Brain microvascular endothelial cell (primary cell): ENCODE data around the gene AVP.

Source experiments
- DNase-seq: peaks from one replicate; pipeline ENCODE4 v3.0.0-alpha.2; 2020
- H3K27ac ChIP-seq: fragments of 250-450 bp; sonication (Bioruptor Pico); 2 replicates; pipeline ENCODE4 v1.5.1; 2020; ENCODE audit warnings: mild to moderate bottlenecking, moderate library complexity
- H3K27me3 ChIP-seq: fragments of 250-450 bp; sonication (Bioruptor Pico); replicated peaks from 2 replicates; pipeline ENCODE4 v1.5.1; 2020; ENCODE audit warnings: mild to moderate bottlenecking
- H3K36me3 ChIP-seq: fragments of 250-450 bp; sonication (Bioruptor Pico); replicated peaks from 2 replicates; pipeline ENCODE4 v1.5.1; 2020; ENCODE audit warnings: mild to moderate bottlenecking
- H3K4me3 ChIP-seq: 2 replicates; pipeline ENCODE4 v1.5.1; 2011; ENCODE audit warnings: low read depth, mild to moderate bottlenecking, control low read depth, low read length, moderate library complexity
- in situ Hi-C: cut with HindIII; loops from 2 replicates; pipeline ENCODE4 v1.10.0; 2017; ENCODE audit warnings: low sequenced_read_pairs, low pct_ligation_motif_present
- TF ChIP-seq, protein P1 (sequence below): IDR thresholded peaks from 2 replicates; pipeline ENCODE4 v1.5.1; 2011; ENCODE audit warnings: low read depth, mild to moderate bottlenecking, moderate library complexity, low read length, control low read depth, inconsistent platforms; ENCODE audit errors: missing control alignments

Gene AVP

DNA sequence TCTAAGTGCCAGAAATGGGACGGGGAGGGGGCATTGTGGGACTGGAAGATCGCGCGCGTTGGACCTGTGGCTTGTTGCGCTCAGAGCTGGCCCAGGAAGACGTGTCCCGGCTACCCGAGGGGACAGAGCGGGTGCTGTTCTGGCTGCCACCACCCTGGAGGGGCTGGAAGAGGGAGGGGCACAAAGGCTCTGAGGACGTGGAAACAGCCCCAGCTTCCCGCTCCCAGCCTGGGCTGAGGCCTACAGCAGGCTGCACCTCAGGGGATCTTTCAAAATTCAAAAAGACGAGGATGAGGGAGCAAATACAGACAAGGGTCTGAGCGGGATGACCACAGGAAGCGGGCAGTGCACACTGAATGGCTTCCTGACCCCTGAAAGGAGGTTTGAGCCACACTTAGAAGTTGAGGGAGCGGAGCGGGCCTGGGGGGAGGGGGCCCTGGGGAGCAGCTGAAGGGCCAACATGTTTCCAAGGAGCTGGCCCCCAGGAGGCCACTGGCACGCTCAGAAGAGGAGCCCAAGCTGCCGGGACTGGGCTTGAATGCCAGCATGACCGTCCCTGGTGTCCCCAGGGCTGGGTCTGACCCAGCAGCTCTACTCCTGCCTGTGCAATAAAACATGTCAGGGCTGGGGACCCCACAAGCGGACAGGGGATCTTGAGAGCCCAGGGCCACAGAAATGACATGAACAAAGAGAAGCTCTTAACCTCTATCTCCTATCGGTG is 11.8 kb downstream of the AVP start:
- Histone ChIP-seq H3K36me3 (no peaks in the 10 kb centered on the region), H3K4me3 (no peak overlapping the region), H3K27me3 (peaks cover 7% of the 10 kb centered on the region), H3K27ac (no peak overlapping the region)
- DNase-seq: no peak
- TF ChIP-seq, protein P1, sequence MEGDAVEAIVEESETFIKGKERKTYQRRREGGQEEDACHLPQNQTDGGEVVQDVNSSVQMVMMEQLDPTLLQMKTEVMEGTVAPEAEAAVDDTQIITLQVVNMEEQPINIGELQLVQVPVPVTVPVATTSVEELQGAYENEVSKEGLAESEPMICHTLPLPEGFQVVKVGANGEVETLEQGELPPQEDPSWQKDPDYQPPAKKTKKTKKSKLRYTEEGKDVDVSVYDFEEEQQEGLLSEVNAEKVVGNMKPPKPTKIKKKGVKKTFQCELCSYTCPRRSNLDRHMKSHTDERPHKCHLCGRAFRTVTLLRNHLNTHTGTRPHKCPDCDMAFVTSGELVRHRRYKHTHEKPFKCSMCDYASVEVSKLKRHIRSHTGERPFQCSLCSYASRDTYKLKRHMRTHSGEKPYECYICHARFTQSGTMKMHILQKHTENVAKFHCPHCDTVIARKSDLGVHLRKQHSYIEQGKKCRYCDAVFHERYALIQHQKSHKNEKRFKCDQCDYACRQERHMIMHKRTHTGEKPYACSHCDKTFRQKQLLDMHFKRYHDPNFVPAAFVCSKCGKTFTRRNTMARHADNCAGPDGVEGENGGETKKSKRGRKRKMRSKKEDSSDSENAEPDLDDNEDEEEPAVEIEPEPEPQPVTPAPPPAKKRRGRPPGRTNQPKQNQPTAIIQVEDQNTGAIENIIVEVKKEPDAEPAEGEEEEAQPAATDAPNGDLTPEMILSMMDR: no peak
- in situ Hi-C loops: no loop called here

DNA sequence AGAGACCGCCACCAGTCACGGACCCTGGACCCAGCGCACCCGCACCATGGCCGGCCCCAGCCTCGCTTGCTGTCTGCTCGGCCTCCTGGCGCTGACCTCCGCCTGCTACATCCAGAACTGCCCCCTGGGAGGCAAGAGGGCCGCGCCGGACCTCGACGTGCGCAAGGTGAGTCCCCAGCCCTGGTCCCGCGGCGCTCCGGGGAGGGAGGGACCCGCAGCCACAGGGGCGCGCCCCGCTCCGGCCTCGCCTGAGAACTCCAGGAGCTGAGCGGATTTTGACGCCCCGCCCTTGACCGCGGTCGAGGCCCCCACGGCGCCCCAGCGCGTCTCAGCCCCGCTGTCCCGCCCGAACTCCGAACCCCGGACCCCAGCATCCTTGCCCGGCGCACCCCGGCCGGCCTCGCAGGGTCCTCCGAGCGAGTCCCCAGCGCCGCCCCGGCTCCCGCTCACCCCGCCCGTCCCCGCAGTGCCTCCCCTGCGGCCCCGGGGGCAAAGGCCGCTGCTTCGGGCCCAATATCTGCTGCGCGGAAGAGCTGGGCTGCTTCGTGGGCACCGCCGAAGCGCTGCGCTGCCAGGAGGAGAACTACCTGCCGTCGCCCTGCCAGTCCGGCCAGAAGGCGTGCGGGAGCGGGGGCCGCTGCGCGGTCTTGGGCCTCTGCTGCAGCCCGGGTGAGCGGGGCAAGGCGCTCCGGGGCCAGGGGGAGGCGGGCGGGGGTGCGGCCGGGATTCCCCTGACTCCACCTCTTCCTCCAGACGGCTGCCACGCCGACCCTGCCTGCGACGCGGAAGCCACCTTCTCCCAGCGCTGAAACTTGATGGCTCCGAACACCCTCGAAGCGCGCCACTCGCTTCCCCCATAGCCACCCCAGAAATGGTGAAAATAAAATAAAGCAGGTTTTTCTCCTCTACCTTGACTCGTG is 12.7 kb downstream of the AVP start, which contains the start of gene OXT:
Gene OXT (plus strand): TSS at position 11 of the 920 bp plus-strand sequence. CDS start 36 bp downstream, at position 47.
- Histone ChIP-seq H3K27ac (no peak within 1 kb of the TSS), H3K27me3 (peaks cover 7% of the 10 kb centered on the region), H3K4me3 (peak within 1 kb of the TSS; percentile 37), H3K36me3 (no peaks in the 10 kb centered on the region)
- DNase-seq: no peak
- in situ Hi-C loops: no loop called here
- TF ChIP-seq, protein P1: no peak

- H3K27me3 ChIP-seq: peaks cover 7% of the 10 kb centered on the region
- no peak for DNase-seq
- TF ChIP-seq, protein P1: no peak
- peak overlapping the region; percentile 37 for H3K4me3 ChIP-seq
- in situ Hi-C loops: no loop called here
- H3K27ac ChIP-seq: no peak overlapping the region
- H3K36me3 ChIP-seq: no peaks in the 10 kb centered on the region
Measured at GRCh38 chr20:3071266-3071609, 13.3 kb downstream of the AVP start.

- Histone ChIP-seq H3K27ac (no peak overlapping the region), H3K36me3 (no peaks in the 10 kb centered on the region), H3K27me3 (peaks cover 7% of the 10 kb centered on the region), H3K4me3 (no peak overlapping the region)
- in situ Hi-C loops: no loop called here
- DNase-seq: no peak
- TF ChIP-seq, protein P1: no peak
Measured at GRCh38 chr20:3070725-3071124, 13.8 kb downstream of the AVP start.

- Histone ChIP-seq H3K27ac (no peak overlapping the region), H3K4me3 (no peak overlapping the region), H3K36me3 (no peaks in the 10 kb centered on the region), H3K27me3 (peaks cover 7% of the 10 kb centered on the region)
- in situ Hi-C loops: no loop called here
- TF ChIP-seq, protein P1: peak; percentile 6
- DNase-seq: peak; percentile 11
Measured at GRCh38 chr20:3068986-3069900, 15.3 kb downstream of the AVP start.
